ENCODE results near the gene PCNX2.
A peak's percentile ranks its signal among the peaks of the same experiment; 100 is the strongest.

Gene PCNX2

GRCh38 chr1:233158322-233158721 is 137.2 kb downstream of the PCNX2 start:
- TF ChIP-seq CTCF (IDR thresholded peaks at IDR 0.05; ENCODE audit: low read depth, low read length, missing control alignments): no peak
- no peak for DNase-seq (ENCODE audit: extremely low read depth, low read depth)
- H3K4me3 ChIP-seq (replicated peaks; ENCODE audit: low read depth, low read length): no peak overlapping the region

- TF ChIP-seq CTCF (IDR thresholded peaks at IDR 0.05; ENCODE audit: low read depth, low read length, missing control alignments): no peak
- no peak for DNase-seq (ENCODE audit: extremely low read depth, low read depth)
- no peak overlapping the region for H3K4me3 ChIP-seq (replicated peaks; ENCODE audit: low read depth, low read length)
These were observed 138.3 kb downstream of the PCNX2 start for GRCh38 chr1:233157245-233157644.

- no peak for DNase-seq (ENCODE audit: extremely low read depth, low read depth)
These were observed 143.7 kb downstream of the PCNX2 start for GRCh38 chr1:233151861-233152260.

GRCh38 chr1:233144434-233144833 is 151.1 kb downstream of the PCNX2 start:
- TF ChIP-seq CTCF (IDR thresholded peaks at IDR 0.05; ENCODE audit: low read depth, low read length, missing control alignments): no peak
- no peak for DNase-seq (ENCODE audit: extremely low read depth, low read depth)
- no peak overlapping the region for H3K4me3 ChIP-seq (replicated peaks; ENCODE audit: low read depth, low read length)

More at GRCh38 chr1:233151861-233152260, 143.7 kb downstream of the PCNX2 start:
- H3K4me3 ChIP-seq (replicated peaks; ENCODE audit: low read depth, low read length): no peak overlapping the region
- no peak for TF ChIP-seq CTCF (IDR thresholded peaks at IDR 0.05; ENCODE audit: low read depth, low read length, missing control alignments)

- DNase-seq (ENCODE audit: extremely low read depth, low read depth): no peak
- no peak overlapping the region for H3K4me3 ChIP-seq (replicated peaks; ENCODE audit: low read depth, low read length)
- no peak for TF ChIP-seq CTCF (IDR thresholded peaks at IDR 0.05; ENCODE audit: low read depth, low read length, missing control alignments)
These were observed 152.3 kb downstream of the PCNX2 start for GRCh38 chr1:233143241-233143640.

GRCh38 chr1:233140974-233141373 is 154.6 kb downstream of the PCNX2 start:
- H3K4me3 ChIP-seq (replicated peaks; ENCODE audit: low read depth, low read length): no peak overlapping the region
- no peak for TF ChIP-seq CTCF (IDR thresholded peaks at IDR 0.05; ENCODE audit: low read depth, low read length, missing control alignments)
- DNase-seq (ENCODE audit: extremely low read depth, low read depth): no peak

- no peak for TF ChIP-seq CTCF (IDR thresholded peaks at IDR 0.05; ENCODE audit: low read depth, low read length, missing control alignments)
- DNase-seq (ENCODE audit: extremely low read depth, low read depth): peak; percentile 9
- no peak overlapping the region for H3K4me3 ChIP-seq (replicated peaks; ENCODE audit: low read depth, low read length)
These were observed 155.0 kb downstream of the PCNX2 start for GRCh38 chr1:233140499-233140898.

Data from HFF-Myc (cell line).